ENCODE measurements around the gene PTPRE. TPM values are rescaled to one million over a fixed set of nuclear protein-coding genes. Genes with fewer than 3 reads are reported as not detected.

PTPRE gene
- total RNA-seq, 2 donors from 2014 or later = 11.3 to 23.5 TPM

DNA sequence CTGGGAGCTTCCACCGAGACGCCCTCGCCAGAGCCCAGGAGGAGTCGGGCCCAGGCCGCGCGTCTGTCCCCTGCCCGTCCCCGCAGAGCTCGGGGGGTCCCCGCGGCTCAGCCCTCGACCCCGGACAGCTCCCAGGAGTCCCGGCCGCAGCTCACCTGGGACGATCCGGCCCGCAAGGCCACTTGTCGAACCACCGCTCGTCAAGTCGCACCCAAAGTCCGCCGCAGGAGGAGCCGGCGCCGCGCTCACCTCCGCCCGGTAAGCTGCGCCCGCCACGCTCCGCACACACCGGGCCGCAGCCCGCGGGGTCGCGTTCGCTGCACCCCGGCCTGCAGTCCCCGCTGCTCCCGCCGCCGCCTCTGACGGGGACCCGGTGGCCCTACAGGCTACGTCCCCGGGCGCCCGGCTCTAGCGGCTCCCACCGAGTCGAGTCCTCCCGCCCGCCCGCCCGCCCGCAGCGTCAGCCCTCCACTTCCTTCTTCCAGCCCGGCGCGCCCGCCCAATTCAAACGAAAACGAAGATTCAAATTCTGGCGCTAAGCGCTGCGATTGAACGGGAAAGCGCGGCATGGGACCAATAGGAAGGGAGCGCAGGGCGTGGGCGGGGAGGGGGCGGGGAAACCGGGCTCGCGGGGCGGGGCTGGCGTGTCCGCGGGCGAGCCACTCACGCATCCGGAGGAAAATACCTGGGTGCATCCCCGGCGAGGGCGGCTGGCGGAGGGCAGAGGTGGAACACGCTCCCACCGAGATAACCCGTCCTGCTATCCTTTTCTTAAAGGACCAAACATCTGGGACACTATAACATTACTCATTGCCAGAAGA, 219.3 kb downstream of the PTPRE start, which contains the start of gene MKI67:
Gene MKI67, minus strand, starts transcription at position 480 of the 821 bp plus-strand sequence. CDS start 756 bp downstream, outside the sequence.
- Histone ChIP-seq H3K36me3 (no peaks in the 10 kb centered on the region), H3K27me3 (peaks cover 0 to 11% of the 10 kb centered on the region in 2 donors), H3K4me1 (peaks cover 0 to 23% of the 10 kb centered on the region in 2 donors), H3K4me3 (peak within 1 kb of the TSS; percentile 42 to 68), H3K9me3 (no peaks in the 10 kb centered on the region), H3K27ac (no peak within 1 kb of the TSS)
- peak; percentile 75 for DNase-seq (ENCODE audit: low spot score)
- TF ChIP-seq, protein P1, sequence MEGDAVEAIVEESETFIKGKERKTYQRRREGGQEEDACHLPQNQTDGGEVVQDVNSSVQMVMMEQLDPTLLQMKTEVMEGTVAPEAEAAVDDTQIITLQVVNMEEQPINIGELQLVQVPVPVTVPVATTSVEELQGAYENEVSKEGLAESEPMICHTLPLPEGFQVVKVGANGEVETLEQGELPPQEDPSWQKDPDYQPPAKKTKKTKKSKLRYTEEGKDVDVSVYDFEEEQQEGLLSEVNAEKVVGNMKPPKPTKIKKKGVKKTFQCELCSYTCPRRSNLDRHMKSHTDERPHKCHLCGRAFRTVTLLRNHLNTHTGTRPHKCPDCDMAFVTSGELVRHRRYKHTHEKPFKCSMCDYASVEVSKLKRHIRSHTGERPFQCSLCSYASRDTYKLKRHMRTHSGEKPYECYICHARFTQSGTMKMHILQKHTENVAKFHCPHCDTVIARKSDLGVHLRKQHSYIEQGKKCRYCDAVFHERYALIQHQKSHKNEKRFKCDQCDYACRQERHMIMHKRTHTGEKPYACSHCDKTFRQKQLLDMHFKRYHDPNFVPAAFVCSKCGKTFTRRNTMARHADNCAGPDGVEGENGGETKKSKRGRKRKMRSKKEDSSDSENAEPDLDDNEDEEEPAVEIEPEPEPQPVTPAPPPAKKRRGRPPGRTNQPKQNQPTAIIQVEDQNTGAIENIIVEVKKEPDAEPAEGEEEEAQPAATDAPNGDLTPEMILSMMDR (IDR thresholded peaks at IDR 0.05) = no peak

DNA sequence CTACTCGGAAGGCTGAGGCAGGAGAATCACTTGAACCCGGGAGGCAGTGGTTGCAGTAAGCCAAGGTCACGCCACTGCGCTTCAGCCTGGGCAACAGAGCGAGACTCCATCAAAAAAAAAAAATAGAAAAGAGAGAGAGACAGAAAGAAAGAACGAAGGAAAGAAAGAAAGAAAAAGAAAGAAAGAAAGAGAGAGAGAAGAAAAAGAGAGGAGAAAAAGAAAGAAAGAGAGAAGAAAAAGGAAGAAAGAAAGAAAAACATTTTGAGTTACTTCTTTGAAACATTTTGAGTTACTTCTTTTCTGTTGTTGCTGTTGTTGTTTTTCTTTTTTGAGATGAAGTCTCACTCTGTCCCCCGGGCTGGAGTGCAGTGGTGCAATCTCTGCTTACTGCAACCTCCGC, 221.7 kb downstream of the PTPRE start:
- Histone ChIP-seq H3K27ac (no peak overlapping the region), H3K4me1 (peaks cover 0 to 23% of the 10 kb centered on the region in 2 donors), H3K27me3 (peaks cover 0 to 10% of the 10 kb centered on the region in 2 donors), H3K9me3 (no peaks in the 10 kb centered on the region), H3K36me3 (no peaks in the 10 kb centered on the region), H3K4me3 (no peak overlapping the region)
- DNase-seq (ENCODE audit: low spot score) = no peak
- TF ChIP-seq, protein P1 (IDR thresholded peaks at IDR 0.05) = no peak

DNA sequence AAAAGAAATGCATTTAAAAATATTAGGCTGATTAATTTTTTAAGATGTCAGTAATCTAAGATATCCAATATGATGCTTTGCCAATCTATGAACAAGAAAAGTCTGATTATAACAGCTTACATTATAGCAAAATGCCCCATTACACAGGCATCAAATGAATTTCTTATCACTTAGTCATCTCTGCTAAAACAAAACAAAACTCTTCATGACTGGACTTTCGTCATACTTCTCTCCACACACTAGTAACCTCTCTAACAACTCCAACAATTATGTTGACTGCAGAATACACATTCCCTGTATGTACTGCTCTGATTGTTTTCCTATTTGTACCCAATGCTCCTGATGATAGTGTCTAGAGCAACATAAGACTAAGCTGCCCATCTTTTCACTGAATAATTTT, 223.1 kb downstream of the PTPRE start:
- Histone ChIP-seq H3K27me3 (no peaks in the 10 kb centered on the region), H3K36me3 (no peaks in the 10 kb centered on the region), H3K27ac (no peak overlapping the region), H3K4me3 (no peak overlapping the region), H3K4me1 (peaks cover 0 to 21% of the 10 kb centered on the region in 2 donors), H3K9me3 (no peaks in the 10 kb centered on the region)
- no peak for DNase-seq (ENCODE audit: low spot score)
- TF ChIP-seq, protein P1 (IDR thresholded peaks at IDR 0.05) = no peak

Other genes with a start within 250 kb of the PTPRE start
- gene FOXI2, start 169.9 kb upstream of the PTPRE start, total RNA-seq = not detected
- gene CLRN3, start 14.2 kb upstream of the PTPRE start, total RNA-seq = not detected
- gene MKI67, start 219.3 kb downstream of the PTPRE start, total RNA-seq = 1 to 10 TPM in 1 of 2 donors, under 1 TPM in 1; 0.35 to 4.0 TPM

Data from right atrium auricular region (tissue), 2 donors.